ENCODE data around the gene DNAAF5. TPM values are rescaled to one million over a fixed set of nuclear protein-coding genes. Genes with fewer than 3 reads are reported as not detected.
A peak's percentile ranks its signal among the peaks of the same experiment; 100 is the strongest.

The DNAAF5 gene
- total RNA-seq, 3 donors from 2014 or later = 29.4 to 43.0 (median 30.9) TPM

DNA sequence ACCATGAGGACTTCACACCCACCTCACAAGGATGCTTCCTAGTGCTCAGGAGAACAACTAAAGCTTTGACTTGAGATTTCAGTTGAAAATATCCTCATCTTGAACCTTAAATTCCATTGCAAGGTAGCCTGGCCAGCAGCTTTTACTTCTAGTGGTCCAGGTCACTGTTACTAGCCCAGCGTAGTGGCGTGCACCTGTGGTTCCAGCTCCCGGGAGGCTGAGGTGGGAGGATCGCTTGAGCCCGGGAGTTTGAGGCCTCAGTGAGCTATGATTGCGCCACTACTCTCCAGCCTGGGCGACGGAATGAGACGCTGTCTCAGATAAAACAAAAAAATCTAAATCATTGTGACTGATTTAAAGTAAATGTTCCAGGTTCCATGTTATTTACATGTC is 28.9 kb downstream of the DNAAF5 start:
- peak in 2 of 3 donors; percentile 2 to 17 for DNase-seq
- Histone ChIP-seq H3K4me3 (no peak overlapping the region), H3K36me3 (ENCODE audit: low read depth) (peaks cover 8% of the 10 kb centered on the region), H3K9me3 (no peaks in the 10 kb centered on the region), H3K4me1 (ENCODE audit: low read depth) (peaks cover 6% of the 10 kb centered on the region)
- intact Hi-C loops (cut with DNase I, micrococcal nuclease) = no loop called here
- ATAC-seq = no peak
- TF ChIP-seq, protein P1, sequence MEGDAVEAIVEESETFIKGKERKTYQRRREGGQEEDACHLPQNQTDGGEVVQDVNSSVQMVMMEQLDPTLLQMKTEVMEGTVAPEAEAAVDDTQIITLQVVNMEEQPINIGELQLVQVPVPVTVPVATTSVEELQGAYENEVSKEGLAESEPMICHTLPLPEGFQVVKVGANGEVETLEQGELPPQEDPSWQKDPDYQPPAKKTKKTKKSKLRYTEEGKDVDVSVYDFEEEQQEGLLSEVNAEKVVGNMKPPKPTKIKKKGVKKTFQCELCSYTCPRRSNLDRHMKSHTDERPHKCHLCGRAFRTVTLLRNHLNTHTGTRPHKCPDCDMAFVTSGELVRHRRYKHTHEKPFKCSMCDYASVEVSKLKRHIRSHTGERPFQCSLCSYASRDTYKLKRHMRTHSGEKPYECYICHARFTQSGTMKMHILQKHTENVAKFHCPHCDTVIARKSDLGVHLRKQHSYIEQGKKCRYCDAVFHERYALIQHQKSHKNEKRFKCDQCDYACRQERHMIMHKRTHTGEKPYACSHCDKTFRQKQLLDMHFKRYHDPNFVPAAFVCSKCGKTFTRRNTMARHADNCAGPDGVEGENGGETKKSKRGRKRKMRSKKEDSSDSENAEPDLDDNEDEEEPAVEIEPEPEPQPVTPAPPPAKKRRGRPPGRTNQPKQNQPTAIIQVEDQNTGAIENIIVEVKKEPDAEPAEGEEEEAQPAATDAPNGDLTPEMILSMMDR (IDR thresholded peaks at IDR 0.05) = no peak

DNA sequence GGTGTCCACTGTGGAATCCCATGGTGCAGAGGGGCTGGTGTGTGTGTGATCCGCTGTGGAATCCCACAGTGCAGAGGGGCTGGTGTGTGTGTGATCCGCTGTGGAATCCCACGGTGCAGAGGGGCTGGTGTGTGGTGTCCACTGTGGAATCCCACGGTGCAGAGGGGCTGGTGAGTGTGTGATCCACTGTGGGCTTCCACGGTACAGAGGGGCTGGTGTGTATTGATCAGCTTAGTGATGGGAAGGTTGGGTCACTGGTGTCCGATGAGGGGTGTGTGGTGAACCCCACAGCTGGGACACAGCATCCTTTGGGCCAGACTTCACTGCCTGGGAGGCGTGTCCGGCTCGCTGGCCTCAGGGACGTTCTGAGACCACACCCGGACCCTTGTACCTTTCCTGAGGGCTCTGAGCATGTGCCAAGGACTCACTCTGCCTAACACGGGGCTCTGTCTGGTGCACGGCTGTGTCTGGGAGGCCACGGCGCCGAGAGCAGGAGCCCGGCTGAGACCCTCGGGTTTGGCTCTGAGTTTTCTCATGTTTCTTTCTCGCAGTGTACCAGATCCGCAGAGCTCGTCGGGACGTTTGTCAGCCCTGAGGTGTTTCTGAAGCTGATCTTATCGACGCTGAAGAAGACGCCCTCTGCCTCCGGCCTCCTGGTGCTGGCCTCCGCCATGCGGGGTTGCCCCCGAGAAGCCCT is 29.9 kb downstream of the DNAAF5 start:
- intact Hi-C loops (cut with DNase I, micrococcal nuclease) = no loop called here
- DNase-seq (peak in 2 of 3 donors; percentile 6 to 33), ATAC-seq (no peak)
- no peaks in the 10 kb centered on the region for H3K9me3 ChIP-seq
- TF ChIP-seq, protein P1 (IDR thresholded peaks at IDR 0.05) = no peak
- no peak overlapping the region for H3K4me3 ChIP-seq
- H3K36me3 ChIP-seq (ENCODE audit: low read depth) = peaks cover 8% of the 10 kb centered on the region
- peaks cover 6% of the 10 kb centered on the region for H3K4me1 ChIP-seq (ENCODE audit: low read depth)

DNA sequence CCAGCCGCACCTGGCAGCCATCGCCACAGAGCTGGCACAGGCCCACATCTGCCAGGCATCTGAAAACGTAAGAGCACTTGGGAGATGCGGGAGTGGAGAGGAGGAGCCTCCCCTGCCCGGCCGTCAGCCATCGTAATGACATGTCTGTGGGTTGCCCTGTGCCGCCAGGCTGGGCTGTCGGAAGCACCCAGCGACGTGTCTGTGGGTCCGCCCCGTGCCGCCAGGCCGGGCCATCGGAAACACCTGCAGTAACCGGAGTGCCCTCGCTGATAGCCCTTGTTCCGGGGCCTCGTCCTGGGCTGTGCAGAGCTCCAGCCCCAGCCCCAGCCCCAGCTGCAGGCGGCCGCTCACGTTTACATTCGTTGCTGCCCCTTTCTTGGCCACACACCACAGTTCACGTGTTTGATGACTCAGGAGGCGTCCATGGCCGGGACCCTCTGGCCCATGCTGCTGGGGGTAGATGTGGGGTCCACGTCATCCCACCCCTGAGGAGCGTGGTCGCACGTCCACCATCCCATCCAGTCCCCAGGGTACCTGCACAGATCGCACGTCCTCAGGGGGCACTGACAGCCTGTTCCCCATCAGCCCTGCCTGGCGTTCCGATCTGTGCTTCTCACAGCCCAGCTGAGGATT is 30.5 kb downstream of the DNAAF5 start:
- H3K36me3 ChIP-seq (ENCODE audit: low read depth) = peaks cover 8% of the 10 kb centered on the region
- no peaks in the 10 kb centered on the region for H3K9me3 ChIP-seq
- intact Hi-C loops (cut with DNase I, micrococcal nuclease) = no loop called here
- DNase-seq (peak in 2 of 3 donors; percentile 20 to 37), ATAC-seq (no peak)
- peaks cover 6% of the 10 kb centered on the region for H3K4me1 ChIP-seq (ENCODE audit: low read depth)
- TF ChIP-seq, protein P1 (IDR thresholded peaks at IDR 0.05) = no peak
- H3K4me3 ChIP-seq = no peak overlapping the region

DNA sequence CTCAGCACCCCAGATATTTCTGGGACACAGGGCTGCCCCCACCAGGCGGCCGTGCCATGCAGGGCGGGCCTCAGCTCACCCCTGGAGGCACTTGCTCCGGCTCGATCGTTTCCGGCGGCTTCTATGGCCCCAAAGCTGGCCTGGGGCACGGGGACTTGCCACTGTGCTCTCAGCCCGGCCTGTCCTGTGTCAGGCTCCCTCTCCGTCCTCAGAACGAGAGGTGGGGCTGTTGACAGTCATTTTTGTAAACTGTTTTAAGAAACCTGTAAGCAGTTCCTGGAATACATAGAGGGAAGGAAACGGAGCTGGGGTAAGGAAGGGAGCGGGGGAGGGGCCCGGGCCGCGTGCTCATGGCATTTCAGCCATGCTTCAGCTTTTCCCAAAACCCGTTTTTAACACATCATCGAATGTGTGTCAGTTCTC is 31.3 kb downstream of the DNAAF5 start:
- no peak overlapping the region for H3K4me3 ChIP-seq
- ATAC-seq = no peak
- intact Hi-C loops (cut with DNase I, micrococcal nuclease) = no loop called here
- H3K9me3 ChIP-seq = no peaks in the 10 kb centered on the region
- peaks cover 8% of the 10 kb centered on the region for H3K36me3 ChIP-seq (ENCODE audit: low read depth)
- H3K4me1 ChIP-seq (ENCODE audit: low read depth) = peaks cover 6% of the 10 kb centered on the region
- TF ChIP-seq, protein P1 (IDR thresholded peaks at IDR 0.05) = no peak
- peak in 2 of 3 donors; percentile 16 to 40 for DNase-seq

DNA sequence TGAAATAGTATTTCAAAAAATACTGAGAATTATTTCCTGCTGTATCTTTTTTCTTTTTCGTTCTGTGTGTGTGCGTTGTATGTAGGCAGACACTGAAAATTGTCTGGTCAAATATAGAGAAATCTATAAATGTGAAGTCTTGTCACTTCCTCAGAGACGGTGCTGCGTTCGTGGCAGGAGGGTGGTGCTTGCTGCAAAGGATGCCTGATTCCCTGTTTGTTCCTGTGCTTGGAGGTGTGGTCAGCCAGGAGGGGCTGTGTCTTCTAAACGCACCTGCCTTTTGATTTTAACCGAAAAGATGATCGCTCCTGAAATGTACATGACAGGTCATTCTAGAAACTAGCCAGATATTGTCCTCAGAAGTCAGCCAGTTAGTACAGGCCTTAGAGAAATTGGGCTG is 33.1 kb downstream of the DNAAF5 start:
- Histone ChIP-seq H3K4me3 (no peak overlapping the region), H3K9me3 (no peaks in the 10 kb centered on the region), H3K4me1 (ENCODE audit: low read depth) (peaks cover 6% of the 10 kb centered on the region), H3K36me3 (ENCODE audit: low read depth) (peaks cover 8% of the 10 kb centered on the region)
- intact Hi-C loops (cut with DNase I, micrococcal nuclease) = no loop called here
- peak; percentile 45 for ATAC-seq
- DNase-seq = peak in 1 of 3 donors; percentile 9
- TF ChIP-seq, protein P1 (IDR thresholded peaks at IDR 0.05) = no peak
